K562 (cell line): ENCODE results near the gene SFXN5. TPM values are rescaled to one million over a fixed set of nuclear protein-coding genes. Genes with fewer than 3 reads are reported as not detected.

Source experiments
- E2F3 ChIP-seq: fragments of 250-450 bp; sonication (Bioruptor Pico); IDR thresholded peaks from 2 replicates; pipeline ENCODE4 v1.4.0; 2020; ENCODE audit warnings: mild to moderate bottlenecking
- MCM5 ChIP-seq: fragments of 450-650 bp; IDR thresholded peaks from 2 replicates; pipeline ENCODE4 v1.6.1; 2016; ENCODE audit warnings: low read depth
- PCBP2 ChIP-seq: fragments of 200-400 bp; formaldehyde crosslinking; IDR thresholded peaks from 2 replicates; pipeline ENCODE4 v1.6.1; 2018; ENCODE audit warnings: low read length, low read depth, mild to moderate bottlenecking, moderate library complexity; ENCODE audit not compliant: poor library complexity, severe bottlenecking
- TEAD2 ChIP-seq: fragments of 450-650 bp; IDR thresholded peaks from 2 replicates; pipeline ENCODE4 v1.6.1; 2016; ENCODE audit warnings: missing genetic modification characterization, control low read depth, missing compliant biosample characterization
- YBX1 ChIP-seq: fragments of 450-650 bp; IDR thresholded peaks from 2 replicates; pipeline ENCODE4 v1.7.1; 2016; ENCODE audit warnings: mild to moderate bottlenecking
- ZNF140 ChIP-seq: fragments of 250-450 bp; sonication (Bioruptor Pico); IDR thresholded peaks from 2 replicates; pipeline ENCODE4 v1.8.0; 2021; ENCODE audit warnings: moderate library complexity, mild to moderate bottlenecking, inconsistent platforms
- ZNF316 ChIP-seq: fragments of 450-650 bp; IDR thresholded peaks from 2 replicates; pipeline ENCODE4 v1.6.1; 2016
- polyA plus RNA-seq, 8 experiments: library from polyadenylated mRNA; depleted of rRNA in 4 of 8; stranded (reverse) in 5 of 8; unstranded in 3 of 8; fragments of >200 nt; fragmentation: Nextera tagmentation in 2 of 8; fragmentation: Illumina TruSeq in 1 of 8; extraction: Ambion mirVana in 2 of 8; extraction: Trizol in 1 of 8; gene quantifications; 2 replicates each; pipeline versions ENCODE4 v1.2.1 to v1.2.3, GENCODE V29; 2011 to 2014; ENCODE audit warnings: inconsistent platforms in 1 of 8, missing spikeins in 1 of 8
- total RNA-seq, 7 experiments: library from RNA; depleted of rRNA in 6 of 7; stranded (reverse); fragments of >200 nt in 6 of 7; fragmentation: Illumina TruSeq in 2 of 7; extraction: Trizol in 2 of 7; gene quantifications; 2 replicates each; pipeline versions ENCODE4 v1.2.1 to v1.2.3, GENCODE V29; 2011 to 2021; ENCODE audit warnings: low replicate concordance in 1 of 7
- TF ChIP-seq, protein P1 (sequence below), 2 experiments: fragments of 450-650 bp; IDR thresholded peaks; 2 replicates each; pipeline ENCODE4 v1.6.1; 2018; ENCODE audit warnings: mild to moderate bottlenecking in 2 of 2, low read depth in 1 of 2; ENCODE audit not compliant: partially characterized antibody in 2 of 2
- TF ChIP-seq, protein P2 (sequence below): fragments of 250-450 bp; sonication (Bioruptor Pico); IDR thresholded peaks from 2 replicates; pipeline ENCODE4 v1.5.0; 2021
- TF ChIP-seq, protein P3 (sequence below), 3 experiments: fragments of 200-800 bp in 1 of 3; fragments of 250-450 bp in 1 of 3; fragments of 450-650 bp in 1 of 3; sonication (Bioruptor Pico) in 1 of 3; sonication (Bioruptor generic) in 1 of 3; formaldehyde crosslinking in 1 of 3; IDR thresholded peaks; 2 replicates each; pipeline versions ENCODE4 v1.6.1 to v1.8.0; 2016 to 2022; ENCODE audit warnings: mild to moderate bottlenecking in 2 of 3, missing genetic modification characterization in 2 of 3, missing compliant biosample characterization in 1 of 3, moderate library complexity in 1 of 3
- TF ChIP-seq, protein P4 (sequence below), 2 experiments: fragments of 450-650 bp in 1 of 2; IDR thresholded peaks; 2 replicates each; pipeline ENCODE4 v1.6.1; 2011 to 2017; ENCODE audit warnings: low read depth in 2 of 2, antibody characterized with exemption in 1 of 2, borderline replicate concordance in 1 of 2, low read length in 1 of 2, mild to moderate bottlenecking in 1 of 2, mixed read lengths in 1 of 2; ENCODE audit not compliant: control insufficient read depth in 1 of 2

The SFXN5 gene
- total and polyA plus RNA-seq, 9 of the 15 experiments (the other 6 are each of a cell fraction or from before 2014, with no cell fraction given): 8.3 to 22.6 (median 16.0) TPM

DNA sequence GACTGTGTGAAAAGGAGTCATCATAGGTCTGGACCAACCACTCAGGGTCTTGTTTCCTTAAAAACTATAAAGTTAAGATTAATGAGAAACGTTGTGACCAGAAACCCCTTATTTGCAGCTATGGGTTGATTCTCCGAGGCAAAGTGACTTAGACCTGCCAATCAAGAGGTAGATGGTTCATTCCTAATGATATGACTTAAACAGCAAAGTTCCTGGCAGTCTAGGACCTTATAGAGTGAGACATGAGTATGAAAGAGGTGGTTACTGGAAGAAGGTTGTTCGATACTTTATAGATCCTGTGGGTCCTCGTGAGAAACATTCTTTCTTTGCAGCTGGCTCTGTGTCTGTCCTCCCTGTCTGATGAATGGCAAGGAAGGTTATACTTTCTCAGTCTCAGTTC, 8.0 kb downstream of the SFXN5 start (continued):
- TF ChIP-seq, protein P1, sequence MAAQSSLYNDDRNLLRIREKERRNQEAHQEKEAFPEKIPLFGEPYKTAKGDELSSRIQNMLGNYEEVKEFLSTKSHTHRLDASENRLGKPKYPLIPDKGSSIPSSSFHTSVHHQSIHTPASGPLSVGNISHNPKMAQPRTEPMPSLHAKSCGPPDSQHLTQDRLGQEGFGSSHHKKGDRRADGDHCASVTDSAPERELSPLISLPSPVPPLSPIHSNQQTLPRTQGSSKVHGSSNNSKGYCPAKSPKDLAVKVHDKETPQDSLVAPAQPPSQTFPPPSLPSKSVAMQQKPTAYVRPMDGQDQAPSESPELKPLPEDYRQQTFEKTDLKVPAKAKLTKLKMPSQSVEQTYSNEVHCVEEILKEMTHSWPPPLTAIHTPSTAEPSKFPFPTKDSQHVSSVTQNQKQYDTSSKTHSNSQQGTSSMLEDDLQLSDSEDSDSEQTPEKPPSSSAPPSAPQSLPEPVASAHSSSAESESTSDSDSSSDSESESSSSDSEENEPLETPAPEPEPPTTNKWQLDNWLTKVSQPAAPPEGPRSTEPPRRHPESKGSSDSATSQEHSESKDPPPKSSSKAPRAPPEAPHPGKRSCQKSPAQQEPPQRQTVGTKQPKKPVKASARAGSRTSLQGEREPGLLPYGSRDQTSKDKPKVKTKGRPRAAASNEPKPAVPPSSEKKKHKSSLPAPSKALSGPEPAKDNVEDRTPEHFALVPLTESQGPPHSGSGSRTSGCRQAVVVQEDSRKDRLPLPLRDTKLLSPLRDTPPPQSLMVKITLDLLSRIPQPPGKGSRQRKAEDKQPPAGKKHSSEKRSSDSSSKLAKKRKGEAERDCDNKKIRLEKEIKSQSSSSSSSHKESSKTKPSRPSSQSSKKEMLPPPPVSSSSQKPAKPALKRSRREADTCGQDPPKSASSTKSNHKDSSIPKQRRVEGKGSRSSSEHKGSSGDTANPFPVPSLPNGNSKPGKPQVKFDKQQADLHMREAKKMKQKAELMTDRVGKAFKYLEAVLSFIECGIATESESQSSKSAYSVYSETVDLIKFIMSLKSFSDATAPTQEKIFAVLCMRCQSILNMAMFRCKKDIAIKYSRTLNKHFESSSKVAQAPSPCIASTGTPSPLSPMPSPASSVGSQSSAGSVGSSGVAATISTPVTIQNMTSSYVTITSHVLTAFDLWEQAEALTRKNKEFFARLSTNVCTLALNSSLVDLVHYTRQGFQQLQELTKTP (IDR thresholded peaks at IDR 0.05; ENCODE audit: low read depth in 1 of 2, partially characterized antibody in 2 of 2): peak in 1 of 2 experiments; percentile 72
- TF ChIP-seq ZNF316 (no peak), MCM5 (no peak), YBX1 (no peak), ZNF140 (no peak), E2F3 (CRISPR knock-in tag) (no peak), PCBP2 (no peak), TEAD2 (no peak)
- TF ChIP-seq, protein P2, sequence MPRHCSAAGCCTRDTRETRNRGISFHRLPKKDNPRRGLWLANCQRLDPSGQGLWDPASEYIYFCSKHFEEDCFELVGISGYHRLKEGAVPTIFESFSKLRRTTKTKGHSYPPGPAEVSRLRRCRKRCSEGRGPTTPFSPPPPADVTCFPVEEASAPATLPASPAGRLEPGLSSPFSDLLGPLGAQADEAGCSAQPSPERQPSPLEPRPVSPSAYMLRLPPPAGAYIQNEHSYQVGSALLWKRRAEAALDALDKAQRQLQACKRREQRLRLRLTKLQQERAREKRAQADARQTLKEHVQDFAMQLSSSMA (CRISPR knock-in tag): no peak
- TF ChIP-seq, protein P3, sequence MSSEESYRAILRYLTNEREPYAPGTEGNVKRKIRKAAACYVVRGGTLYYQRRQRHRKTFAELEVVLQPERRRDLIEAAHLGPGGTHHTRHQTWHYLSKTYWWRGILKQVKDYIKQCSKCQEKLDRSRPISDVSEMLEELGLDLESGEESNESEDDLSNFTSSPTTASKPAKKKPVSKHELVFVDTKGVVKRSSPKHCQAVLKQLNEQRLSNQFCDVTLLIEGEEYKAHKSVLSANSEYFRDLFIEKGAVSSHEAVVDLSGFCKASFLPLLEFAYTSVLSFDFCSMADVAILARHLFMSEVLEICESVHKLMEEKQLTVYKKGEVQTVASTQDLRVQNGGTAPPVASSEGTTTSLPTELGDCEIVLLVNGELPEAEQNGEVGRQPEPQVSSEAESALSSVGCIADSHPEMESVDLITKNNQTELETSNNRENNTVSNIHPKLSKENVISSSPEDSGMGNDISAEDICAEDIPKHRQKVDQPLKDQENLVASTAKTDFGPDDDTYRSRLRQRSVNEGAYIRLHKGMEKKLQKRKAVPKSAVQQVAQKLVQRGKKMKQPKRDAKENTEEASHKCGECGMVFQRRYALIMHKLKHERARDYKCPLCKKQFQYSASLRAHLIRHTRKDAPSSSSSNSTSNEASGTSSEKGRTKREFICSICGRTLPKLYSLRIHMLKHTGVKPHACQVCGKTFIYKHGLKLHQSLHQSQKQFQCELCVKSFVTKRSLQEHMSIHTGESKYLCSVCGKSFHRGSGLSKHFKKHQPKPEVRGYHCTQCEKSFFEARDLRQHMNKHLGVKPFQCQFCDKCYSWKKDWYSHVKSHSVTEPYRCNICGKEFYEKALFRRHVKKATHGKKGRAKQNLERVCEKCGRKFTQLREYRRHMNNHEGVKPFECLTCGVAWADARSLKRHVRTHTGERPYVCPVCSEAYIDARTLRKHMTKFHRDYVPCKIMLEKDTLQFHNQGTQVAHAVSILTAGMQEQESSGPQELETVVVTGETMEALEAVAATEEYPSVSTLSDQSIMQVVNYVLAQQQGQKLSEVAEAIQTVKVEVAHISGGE (CRISPR knock-in tag; IDR thresholded peaks at IDR 0.05): no peak
- TF ChIP-seq, protein P4, sequence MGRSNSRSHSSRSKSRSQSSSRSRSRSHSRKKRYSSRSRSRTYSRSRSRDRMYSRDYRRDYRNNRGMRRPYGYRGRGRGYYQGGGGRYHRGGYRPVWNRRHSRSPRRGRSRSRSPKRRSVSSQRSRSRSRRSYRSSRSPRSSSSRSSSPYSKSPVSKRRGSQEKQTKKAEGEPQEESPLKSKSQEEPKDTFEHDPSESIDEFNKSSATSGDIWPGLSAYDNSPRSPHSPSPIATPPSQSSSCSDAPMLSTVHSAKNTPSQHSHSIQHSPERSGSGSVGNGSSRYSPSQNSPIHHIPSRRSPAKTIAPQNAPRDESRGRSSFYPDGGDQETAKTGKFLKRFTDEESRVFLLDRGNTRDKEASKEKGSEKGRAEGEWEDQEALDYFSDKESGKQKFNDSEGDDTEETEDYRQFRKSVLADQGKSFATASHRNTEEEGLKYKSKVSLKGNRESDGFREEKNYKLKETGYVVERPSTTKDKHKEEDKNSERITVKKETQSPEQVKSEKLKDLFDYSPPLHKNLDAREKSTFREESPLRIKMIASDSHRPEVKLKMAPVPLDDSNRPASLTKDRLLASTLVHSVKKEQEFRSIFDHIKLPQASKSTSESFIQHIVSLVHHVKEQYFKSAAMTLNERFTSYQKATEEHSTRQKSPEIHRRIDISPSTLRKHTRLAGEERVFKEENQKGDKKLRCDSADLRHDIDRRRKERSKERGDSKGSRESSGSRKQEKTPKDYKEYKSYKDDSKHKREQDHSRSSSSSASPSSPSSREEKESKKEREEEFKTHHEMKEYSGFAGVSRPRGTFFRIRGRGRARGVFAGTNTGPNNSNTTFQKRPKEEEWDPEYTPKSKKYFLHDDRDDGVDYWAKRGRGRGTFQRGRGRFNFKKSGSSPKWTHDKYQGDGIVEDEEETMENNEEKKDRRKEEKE (IDR thresholded peaks at IDR 0.05; ENCODE audit: borderline replicate concordance in 1 of 2, control insufficient read depth in 1 of 2, low read depth in 2 of 2, low read length in 1 of 2): no peak
- TF ChIP-seq, all 486 proteins: peak for 5
